CD4-positive, alpha-beta T cell treated with Interferon alpha-2 for 1 hour (primary cell): ENCODE results near the gene SMARCA1.

Experiments used
- DNase-seq, 2 donors: peaks; one replicate each; pipeline ENCODE4 v3.0.0-alpha.2; 2020 to 2022

SMARCA1 gene

GRCh38 chrX:129452523-129452922 is 70.8 kb downstream of the SMARCA1 start:
- no peak for DNase-seq

- DNase-seq = no peak
Observed at GRCh38 chrX:129450123-129450522, 73.2 kb downstream of the SMARCA1 start.

GRCh38 chrX:129449148-129449547 is 74.1 kb downstream of the SMARCA1 start:
- DNase-seq = no peak

DNA sequence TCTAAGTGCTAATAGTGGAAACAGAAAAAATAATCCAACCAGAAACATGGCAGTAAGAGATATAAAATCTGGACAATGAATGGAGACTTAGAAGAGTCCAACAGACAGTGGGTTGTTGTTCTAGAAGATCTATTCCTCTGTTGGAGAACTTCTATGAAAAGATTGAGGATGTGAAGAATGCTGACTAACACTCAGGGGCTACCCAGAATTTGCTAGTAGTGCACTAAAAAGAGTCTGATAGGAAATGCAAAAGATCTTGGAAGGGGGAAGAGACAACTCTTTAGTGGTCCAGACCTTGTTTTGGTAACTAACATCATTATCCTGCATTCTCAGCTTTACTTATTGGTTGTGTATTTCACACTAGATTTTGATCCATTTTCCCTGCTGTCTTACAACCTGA is 77.9 kb downstream of the SMARCA1 start:
- DNase-seq = no peak

- no peak for DNase-seq
Observed at GRCh38 chrX:129433945-129434344, 89.3 kb downstream of the SMARCA1 start.

- DNase-seq = no peak
Observed at GRCh38 chrX:129433461-129433860, 89.8 kb downstream of the SMARCA1 start.

- DNase-seq = no peak
Observed at GRCh38 chrX:129427267-129427666, 96.0 kb downstream of the SMARCA1 start.

DNA sequence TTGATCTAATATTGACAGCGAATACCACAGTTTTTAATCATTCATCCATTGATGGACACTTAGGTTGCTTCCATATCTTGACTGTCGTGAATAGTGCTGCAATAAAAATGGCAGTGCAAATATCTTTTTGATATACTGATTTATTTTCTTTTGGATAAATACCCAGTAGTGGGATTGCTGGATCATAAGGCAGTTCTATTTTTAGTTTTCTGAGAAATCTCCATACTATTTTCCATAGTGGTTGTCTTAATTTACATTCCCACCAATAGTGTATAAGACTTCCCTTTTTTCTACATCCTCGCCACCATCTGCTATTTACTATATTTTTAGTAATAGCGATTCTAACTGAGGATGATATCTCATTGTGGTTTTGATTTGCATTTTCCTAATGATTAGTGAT is 100.1 kb downstream of the SMARCA1 start:
- DNase-seq = no peak

- DNase-seq = no peak
Observed at GRCh38 chrX:129404670-129405008, 118.7 kb downstream of the SMARCA1 start.

- no peak for DNase-seq
Observed at GRCh38 chrX:129403974-129404669, 119.2 kb downstream of the SMARCA1 start.
